ENCODE results near the gene SLC39A12.

DNA sequence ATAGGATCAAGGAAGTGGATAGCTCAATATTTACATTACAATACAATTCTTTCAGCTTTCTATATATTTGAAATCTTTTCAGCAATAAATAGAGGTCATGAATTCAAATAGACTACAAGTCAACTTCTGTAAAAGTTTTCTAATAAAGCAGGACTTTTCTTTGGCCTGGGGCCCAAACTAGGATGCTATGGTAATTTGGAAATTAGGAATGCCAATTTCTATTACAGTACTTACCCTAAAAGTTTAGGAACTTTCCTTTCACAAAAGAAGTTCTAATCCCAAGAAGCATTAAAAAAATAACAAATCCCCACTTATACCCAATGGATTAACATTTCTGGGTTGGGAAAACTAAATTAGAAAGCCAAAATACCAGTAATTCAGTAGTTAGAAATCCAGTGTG lies 40.5 kb downstream of the SLC39A12 start:
- TF ChIP-seq ZNF331 (CRISPR knock-in tag; IDR thresholded peaks at IDR 0.05; ENCODE audit: low read depth) (no peak), POLR2AphosphoS5 (IDR thresholded peaks at IDR 0.05; ENCODE audit: low read depth) (no peak), EZH2phosphoT487 (IDR thresholded peaks at IDR 0.05; ENCODE audit: unreplicated experiment) (no peak), EZH2 (IDR thresholded peaks at IDR 0.05; ENCODE audit: low read depth, unreplicated experiment) (no peak), STAT1 (IDR thresholded peaks at IDR 0.05; ENCODE audit: unreplicated experiment) (no peak), CTCF (conservative IDR thresholded peaks at IDR 0.05; ENCODE audit: low read depth in 2 of 2) (no peak), JUNB (IDR thresholded peaks at IDR 0.05; ENCODE audit: unreplicated experiment) (no peak), CREB1 (CRISPR knock-in tag; IDR thresholded peaks at IDR 0.05; ENCODE audit: low read depth) (no peak), NANOG (IDR thresholded peaks at IDR 0.05; ENCODE audit: borderline replicate concordance) (no peak), ZNF462 (CRISPR knock-in tag; IDR thresholded peaks at IDR 0.05) (no peak)
- TF ChIP-seq, protein P1, sequence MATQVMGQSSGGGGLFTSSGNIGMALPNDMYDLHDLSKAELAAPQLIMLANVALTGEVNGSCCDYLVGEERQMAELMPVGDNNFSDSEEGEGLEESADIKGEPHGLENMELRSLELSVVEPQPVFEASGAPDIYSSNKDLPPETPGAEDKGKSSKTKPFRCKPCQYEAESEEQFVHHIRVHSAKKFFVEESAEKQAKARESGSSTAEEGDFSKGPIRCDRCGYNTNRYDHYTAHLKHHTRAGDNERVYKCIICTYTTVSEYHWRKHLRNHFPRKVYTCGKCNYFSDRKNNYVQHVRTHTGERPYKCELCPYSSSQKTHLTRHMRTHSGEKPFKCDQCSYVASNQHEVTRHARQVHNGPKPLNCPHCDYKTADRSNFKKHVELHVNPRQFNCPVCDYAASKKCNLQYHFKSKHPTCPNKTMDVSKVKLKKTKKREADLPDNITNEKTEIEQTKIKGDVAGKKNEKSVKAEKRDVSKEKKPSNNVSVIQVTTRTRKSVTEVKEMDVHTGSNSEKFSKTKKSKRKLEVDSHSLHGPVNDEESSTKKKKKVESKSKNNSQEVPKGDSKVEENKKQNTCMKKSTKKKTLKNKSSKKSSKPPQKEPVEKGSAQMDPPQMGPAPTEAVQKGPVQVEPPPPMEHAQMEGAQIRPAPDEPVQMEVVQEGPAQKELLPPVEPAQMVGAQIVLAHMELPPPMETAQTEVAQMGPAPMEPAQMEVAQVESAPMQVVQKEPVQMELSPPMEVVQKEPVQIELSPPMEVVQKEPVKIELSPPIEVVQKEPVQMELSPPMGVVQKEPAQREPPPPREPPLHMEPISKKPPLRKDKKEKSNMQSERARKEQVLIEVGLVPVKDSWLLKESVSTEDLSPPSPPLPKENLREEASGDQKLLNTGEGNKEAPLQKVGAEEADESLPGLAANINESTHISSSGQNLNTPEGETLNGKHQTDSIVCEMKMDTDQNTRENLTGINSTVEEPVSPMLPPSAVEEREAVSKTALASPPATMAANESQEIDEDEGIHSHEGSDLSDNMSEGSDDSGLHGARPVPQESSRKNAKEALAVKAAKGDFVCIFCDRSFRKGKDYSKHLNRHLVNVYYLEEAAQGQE (IDR thresholded peaks at IDR 0.05; ENCODE audit: unreplicated experiment): no peak
- TF ChIP-seq, protein P2, sequence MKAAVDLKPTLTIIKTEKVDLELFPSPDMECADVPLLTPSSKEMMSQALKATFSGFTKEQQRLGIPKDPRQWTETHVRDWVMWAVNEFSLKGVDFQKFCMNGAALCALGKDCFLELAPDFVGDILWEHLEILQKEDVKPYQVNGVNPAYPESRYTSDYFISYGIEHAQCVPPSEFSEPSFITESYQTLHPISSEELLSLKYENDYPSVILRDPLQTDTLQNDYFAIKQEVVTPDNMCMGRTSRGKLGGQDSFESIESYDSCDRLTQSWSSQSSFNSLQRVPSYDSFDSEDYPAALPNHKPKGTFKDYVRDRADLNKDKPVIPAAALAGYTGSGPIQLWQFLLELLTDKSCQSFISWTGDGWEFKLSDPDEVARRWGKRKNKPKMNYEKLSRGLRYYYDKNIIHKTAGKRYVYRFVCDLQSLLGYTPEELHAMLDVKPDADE (IDR thresholded peaks at IDR 0.05): no peak
